GM12875 (cell line): ENCODE measurements around the gene PAWR.

ENCODE experiments used
- H3K4me3 ChIP-seq: one replicate; pipeline ENCODE4 v1.5.1; 2011; ENCODE audit warnings: low read depth, low read length, control low read depth
- CTCF ChIP-seq: IDR thresholded peaks from 2 replicates; pipeline ENCODE4 v1.5.1; 2011; ENCODE audit warnings: low read depth, mild to moderate bottlenecking, control low read depth, inconsistent platforms, low read length, moderate library complexity, borderline replicate concordance; ENCODE audit not compliant: insufficient read depth

PAWR gene

GRCh38 chr12:79676579-79676978 lies 14.2 kb downstream of the PAWR start:
- TF ChIP-seq CTCF, result no peak
- H3K4me3 ChIP-seq, result no peak overlapping the region

GRCh38 chr12:79674629-79675028 lies 16.1 kb downstream of the PAWR start:
- H3K4me3 ChIP-seq, result no peak overlapping the region
- TF ChIP-seq CTCF, result no peak

GRCh38 chr12:79673354-79673753 lies 17.4 kb downstream of the PAWR start:
- H3K4me3 ChIP-seq, result no peak overlapping the region
- no peak for TF ChIP-seq CTCF

- TF ChIP-seq CTCF, result no peak
- H3K4me3 ChIP-seq, result no peak overlapping the region
Observed at GRCh38 chr12:79668113-79668512, 22.7 kb downstream of the PAWR start.

GRCh38 chr12:79665212-79665887 lies 25.4 kb downstream of the PAWR start:
- TF ChIP-seq CTCF, result no peak

GRCh38 chr12:79664518-79664917 lies 26.2 kb downstream of the PAWR start:
- TF ChIP-seq CTCF, result no peak
- H3K4me3 ChIP-seq, result no peak overlapping the region

More at GRCh38 chr12:79665212-79665887, 25.4 kb downstream of the PAWR start:
- H3K4me3 ChIP-seq, result no peak overlapping the region

GRCh38 chr12:79662046-79662811 lies 28.5 kb downstream of the PAWR start:
- no peak for TF ChIP-seq CTCF
- no peak overlapping the region for H3K4me3 ChIP-seq
